ENCODE results near the gene DDX39B. TPM values are rescaled to one million over a fixed set of nuclear protein-coding genes. Genes with fewer than 3 reads are reported as not detected.

DDX39B gene
- total and polyA plus RNA-seq, 9 of the 15 experiments (the other 6 are each of a cell fraction or from before 2014, with no cell fraction given) = 479 to 869 (median 592) TPM

- TF ChIP-seq BCLAF1 (IDR thresholded peaks at IDR 0.05; ENCODE audit: borderline replicate concordance in 1 of 2, control insufficient read depth in 1 of 2, low read depth in 2 of 2, low read length in 1 of 2) (no peak), SLC30A9 (CRISPR knock-in tag; IDR thresholded peaks at IDR 0.05) (no peak), ZBTB9 (CRISPR knock-in tag; IDR thresholded peaks at IDR 0.05) (no peak), ZBTB1 (CRISPR knock-in tag; IDR thresholded peaks at IDR 0.05; ENCODE audit: borderline replicate concordance, low read depth) (no peak), ZNF584 (CRISPR knock-in tag; IDR thresholded peaks at IDR 0.05; ENCODE audit: low read depth) (no peak)
These were observed 36.6 kb upstream of the DDX39B start (continued) for GRCh38 chr6:31578184-31579118.
